Fibroblast of skin of right biceps (primary cell): Measurements from ENCODE around the gene CCDC15.

ENCODE experiments used
- DNase-seq: peaks from one replicate; pipeline ENCODE4 v3.0.0-alpha.2; 2013

The CCDC15 gene

GRCh38 chr11:124953753-124954589 lies at the start of gene CCDC15:
Gene CCDC15 (plus strand): TSS chr11:124954202. CDS start chr11:124954733, 531 bp downstream.
- peak; percentile 99 for DNase-seq

GRCh38 chr11:124915541-124916369 lies 38.2 kb upstream of the CCDC15 start:
- DNase-seq = peak; percentile 45

GRCh38 chr11:124916370-124916710 lies 37.7 kb upstream of the CCDC15 start:
- DNase-seq = no peak

GRCh38 chr11:124917115-124917637 lies 36.8 kb upstream of the CCDC15 start:
- no peak for DNase-seq

- DNase-seq = no peak
Measured at GRCh38 chr11:124918950-124919349, 35.1 kb upstream of the CCDC15 start, which contains the start of gene HEPN1. Gene HEPN1 (plus strand): TSS chr11:124919250.

- DNase-seq = no peak
Measured at GRCh38 chr11:124919898-124920297, 34.1 kb upstream of the CCDC15 start.

GRCh38 chr11:124920356-124920755 lies 33.6 kb upstream of the CCDC15 start:
- no peak for DNase-seq

- peak; percentile 80 for DNase-seq
Measured at GRCh38 chr11:124920870-124921609, 33.0 kb upstream of the CCDC15 start.

GRCh38 chr11:124922831-124923230 lies 31.2 kb upstream of the CCDC15 start:
- no peak for DNase-seq

- no peak for DNase-seq
Measured at GRCh38 chr11:124923296-124923695, 30.7 kb upstream of the CCDC15 start.

GRCh38 chr11:124928942-124929665 lies 24.9 kb upstream of the CCDC15 start:
- DNase-seq = no peak

GRCh38 chr11:124930799-124931198 lies 23.2 kb upstream of the CCDC15 start:
- DNase-seq = no peak

- peak; percentile 68 for DNase-seq
Measured at GRCh38 chr11:124934862-124935547, 19.0 kb upstream of the CCDC15 start.

- no peak for DNase-seq
Measured at GRCh38 chr11:124935548-124936514, 18.2 kb upstream of the CCDC15 start, which contains the start of gene HEPACAM. Gene HEPACAM (minus strand): TSS chr11:124936047. CDS start chr11:124936006, 41 bp downstream.

- DNase-seq = no peak
Measured at GRCh38 chr11:124937336-124937935, 16.6 kb upstream of the CCDC15 start.

GRCh38 chr11:124938206-124938765 lies 15.7 kb upstream of the CCDC15 start:
- no peak for DNase-seq

- no peak for DNase-seq
Measured at GRCh38 chr11:124938970-124939369, 15.0 kb upstream of the CCDC15 start.

- no peak for DNase-seq
Measured at GRCh38 chr11:124941703-124942102, 12.3 kb upstream of the CCDC15 start.

- no peak for DNase-seq
Measured at GRCh38 chr11:124942466-124943253, 11.3 kb upstream of the CCDC15 start.
